Kidney epithelial cell (primary cell): Measurements from ENCODE around the gene FCHSD2. TPM values are rescaled to one million over a fixed set of nuclear protein-coding genes. Genes with fewer than 3 reads are reported as not detected.

Source experiments
- DNase-seq: peaks from one replicate; pipeline ENCODE4 v3.0.0-alpha.2; 2010; ENCODE audit warnings: low read depth
- H3K27me3 ChIP-seq: 2 replicates; pipeline ENCODE4 v1.6.0; 2011; ENCODE audit warnings: low read length; ENCODE audit not compliant: control insufficient read depth, insufficient read depth
- H3K36me3 ChIP-seq: 2 replicates; pipeline ENCODE4 v1.5.1; 2011; ENCODE audit warnings: low read length; ENCODE audit not compliant: control insufficient read depth, insufficient read depth
- H3K4me3 ChIP-seq: 2 replicates; pipeline ENCODE4 v1.5.1; 2011; ENCODE audit warnings: low read depth, mild to moderate bottlenecking, control low read depth, low read length
- total RNA-seq: library from RNA; depleted of rRNA; stranded (reverse); fragments of >200 nt; gene quantifications from 2 replicates; pipeline ENCODE4 v1.2.3, GENCODE V29; 2015
- TF ChIP-seq, protein P1 (sequence below): IDR thresholded peaks from 2 replicates; pipeline ENCODE4 v1.5.1; 2011; ENCODE audit warnings: mild to moderate bottlenecking, moderate library complexity, low read length, control low read depth, inconsistent platforms; ENCODE audit not compliant: insufficient read depth, poor library complexity, severe bottlenecking

Gene FCHSD2
- total RNA-seq, 1 donor from 2014 or later = 13.2 TPM

- no peak for DNase-seq
- TF ChIP-seq, protein P1, sequence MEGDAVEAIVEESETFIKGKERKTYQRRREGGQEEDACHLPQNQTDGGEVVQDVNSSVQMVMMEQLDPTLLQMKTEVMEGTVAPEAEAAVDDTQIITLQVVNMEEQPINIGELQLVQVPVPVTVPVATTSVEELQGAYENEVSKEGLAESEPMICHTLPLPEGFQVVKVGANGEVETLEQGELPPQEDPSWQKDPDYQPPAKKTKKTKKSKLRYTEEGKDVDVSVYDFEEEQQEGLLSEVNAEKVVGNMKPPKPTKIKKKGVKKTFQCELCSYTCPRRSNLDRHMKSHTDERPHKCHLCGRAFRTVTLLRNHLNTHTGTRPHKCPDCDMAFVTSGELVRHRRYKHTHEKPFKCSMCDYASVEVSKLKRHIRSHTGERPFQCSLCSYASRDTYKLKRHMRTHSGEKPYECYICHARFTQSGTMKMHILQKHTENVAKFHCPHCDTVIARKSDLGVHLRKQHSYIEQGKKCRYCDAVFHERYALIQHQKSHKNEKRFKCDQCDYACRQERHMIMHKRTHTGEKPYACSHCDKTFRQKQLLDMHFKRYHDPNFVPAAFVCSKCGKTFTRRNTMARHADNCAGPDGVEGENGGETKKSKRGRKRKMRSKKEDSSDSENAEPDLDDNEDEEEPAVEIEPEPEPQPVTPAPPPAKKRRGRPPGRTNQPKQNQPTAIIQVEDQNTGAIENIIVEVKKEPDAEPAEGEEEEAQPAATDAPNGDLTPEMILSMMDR = no peak
- Histone ChIP-seq H3K27me3 (no peaks in the 10 kb centered on the region), H3K4me3 (no peak overlapping the region), H3K36me3 (no peaks in the 10 kb centered on the region)
Observed at GRCh38 chr11:73055002-73055401, 87.1 kb downstream of the FCHSD2 start.

GRCh38 chr11:73053964-73054363 lies 88.2 kb downstream of the FCHSD2 start:
- TF ChIP-seq, protein P1 = no peak
- DNase-seq = no peak
- Histone ChIP-seq H3K27me3 (no peaks in the 10 kb centered on the region), H3K4me3 (no peak overlapping the region), H3K36me3 (no peaks in the 10 kb centered on the region)

- Histone ChIP-seq H3K36me3 (no peaks in the 10 kb centered on the region), H3K27me3 (no peaks in the 10 kb centered on the region), H3K4me3 (no peak overlapping the region)
- TF ChIP-seq, protein P1 = no peak
- DNase-seq = no peak
Observed at GRCh38 chr11:73048446-73048845, 93.7 kb downstream of the FCHSD2 start.

DNA sequence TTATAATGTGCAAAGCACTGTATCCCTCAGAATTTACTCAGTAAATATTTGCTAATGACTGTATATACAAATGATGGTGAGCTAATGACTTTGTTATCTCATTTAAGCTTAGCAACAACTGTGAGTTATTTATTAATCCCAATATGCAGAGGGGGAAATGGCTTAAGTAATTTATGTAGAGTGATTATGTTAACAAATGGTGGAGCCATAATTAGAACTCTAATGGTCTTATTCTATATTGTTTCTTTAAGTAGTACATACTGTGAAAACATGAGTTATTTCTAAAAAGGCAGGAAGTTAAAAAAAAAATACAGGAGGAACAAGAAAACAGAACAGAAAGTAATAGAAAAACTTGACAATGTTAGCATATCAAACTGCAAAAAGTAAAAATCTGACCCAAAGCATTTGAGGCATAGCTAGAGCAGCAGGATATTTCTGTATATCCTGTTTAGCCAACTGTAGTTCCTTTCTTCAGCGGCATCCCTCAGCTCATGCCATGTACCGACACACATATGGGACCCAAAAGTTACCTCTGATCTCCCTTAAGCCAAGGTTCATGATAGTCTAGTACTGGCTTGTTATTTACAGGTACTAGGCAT lies 94.2 kb downstream of the FCHSD2 start:
- no peak for DNase-seq
- no peak overlapping the region for H3K4me3 ChIP-seq
- H3K27me3 ChIP-seq = no peaks in the 10 kb centered on the region
- H3K36me3 ChIP-seq = no peaks in the 10 kb centered on the region
- TF ChIP-seq, protein P1 = no peak

DNA sequence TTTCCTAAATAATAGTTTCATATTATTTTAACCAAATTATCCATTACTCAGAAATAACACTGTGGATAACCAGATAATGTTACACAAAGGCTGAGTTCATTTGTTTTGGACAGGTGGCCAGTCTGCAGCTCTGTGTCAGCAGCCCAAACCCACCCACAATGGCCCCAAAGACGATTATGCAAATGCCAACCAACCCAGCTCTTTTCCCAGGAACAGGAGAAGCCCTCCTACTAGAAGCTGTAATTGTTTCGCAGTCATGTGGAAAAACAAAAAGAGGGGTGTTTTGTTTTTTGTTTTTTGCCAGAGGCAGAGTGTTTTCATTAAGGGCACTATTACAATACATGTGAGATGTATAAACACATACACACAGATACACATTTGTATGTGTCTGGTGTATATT lies 102.1 kb downstream of the FCHSD2 start:
- Histone ChIP-seq H3K27me3 (no peaks in the 10 kb centered on the region), H3K4me3 (no peak overlapping the region), H3K36me3 (no peaks in the 10 kb centered on the region)
- TF ChIP-seq, protein P1 = no peak
- no peak for DNase-seq

DNA sequence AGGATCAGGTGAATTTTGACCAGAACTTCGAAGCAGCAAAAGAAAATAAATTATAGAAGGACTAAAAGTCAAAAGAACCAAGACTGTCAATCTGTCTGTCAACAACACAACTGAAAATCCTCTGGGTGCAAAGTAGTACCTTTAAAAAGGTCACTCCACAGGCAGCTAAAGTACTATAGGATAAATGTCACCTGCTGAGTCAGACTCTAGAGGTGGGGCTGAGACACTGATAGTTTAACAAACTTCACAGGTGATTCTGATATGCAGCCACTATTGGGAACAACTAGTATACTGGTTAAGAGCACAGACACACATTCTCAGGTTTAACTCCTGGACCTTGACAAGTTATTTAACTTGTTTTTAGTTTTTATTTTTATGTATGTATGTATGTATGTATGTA lies 107.3 kb downstream of the FCHSD2 start:
- TF ChIP-seq, protein P1 = no peak
- Histone ChIP-seq H3K27me3 (no peaks in the 10 kb centered on the region), H3K36me3 (no peaks in the 10 kb centered on the region), H3K4me3 (no peak overlapping the region)
- no peak for DNase-seq
